HCT116 (cell line): Measurements from ENCODE around the gene PRICKLE3. TPM values are rescaled to one million over a fixed set of nuclear protein-coding genes. Genes with fewer than 3 reads are reported as not detected.

ENCODE experiments used
- ATAC-seq: fragments of 200-7000 bp; cut with Tn5 transposase; 2 replicates; pipeline ENCODE4 v1.9.1; 2020; ENCODE audit warnings: mild to moderate bottlenecking, moderate library complexity
- BruUV-seq: library from RNA; stranded (reverse); fragments of 400-500 nt; replicated peaks from 2 replicates; lab custom pipeline; 2021; lab: Mats Ljungman, UMichigan
- CTCF ChIA-PET: fragments of 300-600 bp; sonication (Branson Sonifier 250); formaldehyde crosslinking; loops from one replicate; lab custom pipeline; 2021; ENCODE audit warnings: antibody characterized with exemption; lab: Charles Lee
- POLR2A ChIA-PET: fragments of 300-600, 350-600 bp; sonication (Branson Sonifier 250); formaldehyde crosslinking; loops from one replicate; lab custom pipeline; 2021; ENCODE audit warnings: antibody characterized with exemption; lab: Charles Lee
- RAD21 ChIA-PET, 2 experiments: fragments of 300-600 bp; sonication (Branson Sonifier 250); formaldehyde crosslinking; loops; one replicate each; lab custom pipeline; 2023; ENCODE audit warnings: low total read pairs in 2 of 2; ENCODE audit not compliant: uncharacterized antibody in 2 of 2, unreplicated experiment in 2 of 2, low non-redundant PET in 1 of 2; lab: Charles Lee
- DNase-seq: peaks from one replicate; pipeline ENCODE4 v3.0.0-alpha.2; 2010; ENCODE audit warnings: low read depth, low spot score
- H2AFZ ChIP-seq: fragments of 200-600 bp; shearing (Covaris generic), sonication (generic); 2 replicates; pipeline ENCODE4 v1.6.1; 2017; ENCODE audit warnings: low read depth, mixed run types, mixed read lengths, antibody characterized with exemption, low read length; ENCODE audit not compliant: poor library complexity, severe bottlenecking
- H3K27ac ChIP-seq: 2 replicates; pipeline ENCODE4 v1.5.1; 2012; ENCODE audit warnings: low read depth, low read length
- H3K27me3 ChIP-seq: fragments of 200-600 bp; sonication (generic); 2 replicates; pipeline ENCODE4 v1.6.1; 2016; ENCODE audit warnings: mixed run types, low read length, mixed read lengths; ENCODE audit not compliant: insufficient read depth
- H3K36me3 ChIP-seq, 2 experiments: fragments of 200-500 bp in 1 of 2; fragments of 200-600 bp in 1 of 2; sonication (Bioruptor generic) in 1 of 2; sonication (generic) in 1 of 2; 2 replicates each; pipeline versions ENCODE4 v1.5.1 to v1.6.1; 2014 to 2016; ENCODE audit warnings: low read length in 2 of 2, inconsistent platforms in 1 of 2, mixed read lengths in 1 of 2, mixed run types in 1 of 2; ENCODE audit not compliant: insufficient read depth in 2 of 2, control insufficient read depth in 1 of 2
- H3K4me1 ChIP-seq, 2 experiments: fragments of 200-600 bp in 1 of 2; sonication (generic) in 1 of 2; 2 replicates each; pipeline versions ENCODE4 v1.5.1 to v1.6.1; 2012 to 2017; ENCODE audit warnings: low read length in 2 of 2, inconsistent platforms in 1 of 2, mild to moderate bottlenecking in 1 of 2, mixed read lengths in 1 of 2, mixed run types in 1 of 2, moderate library complexity in 1 of 2; ENCODE audit not compliant: insufficient read depth in 2 of 2, control insufficient read depth in 1 of 2
- H3K4me2 ChIP-seq: fragments of 200-600 bp; sonication (generic); 2 replicates; pipeline ENCODE4 v1.6.1; 2017; ENCODE audit warnings: mixed run types, low read length, mixed read lengths
- H3K4me3 ChIP-seq, 2 experiments: fragments of 200-600 bp in 1 of 2; sonication (generic) in 1 of 2; replicated peaks in 1 of 2; 2 replicates each; pipeline ENCODE4 v1.5.1; 2011 to 2016; ENCODE audit warnings: low read length in 2 of 2, control low read depth in 1 of 2, low read depth in 1 of 2, mild to moderate bottlenecking in 1 of 2, mixed read lengths in 1 of 2, mixed run types in 1 of 2
- H3K79me2 ChIP-seq: fragments of 200-600 bp; sonication (generic); 2 replicates; pipeline ENCODE4 v1.6.1; 2017; ENCODE audit warnings: mild to moderate bottlenecking, mixed run types, low read length, moderate library complexity, mixed read lengths; ENCODE audit not compliant: insufficient read depth
- H3K9ac ChIP-seq: fragments of 200-600 bp; sonication (generic); 2 replicates; pipeline ENCODE4 v1.6.1; 2016; ENCODE audit warnings: low read length, mixed read lengths
- H3K9me2 ChIP-seq: fragments of 200-600 bp; sonication (generic), shearing (Covaris generic); 2 replicates; pipeline ENCODE4 v1.6.1; 2017; ENCODE audit warnings: mixed run types, mild to moderate bottlenecking, moderate library complexity; ENCODE audit not compliant: insufficient read depth
- H3K9me3 ChIP-seq, 2 experiments: fragments of 200-500 bp in 1 of 2; fragments of 200-600 bp in 1 of 2; sonication (Bioruptor generic) in 1 of 2; sonication (generic) in 1 of 2; 2 replicates each; pipeline ENCODE4 v1.6.1; 2014 to 2017; ENCODE audit warnings: low read length in 2 of 2, mixed read lengths in 2 of 2, inconsistent platforms in 1 of 2, low read depth in 1 of 2, mild to moderate bottlenecking in 1 of 2, mixed run types in 1 of 2, moderate library complexity in 1 of 2; ENCODE audit not compliant: control insufficient read depth in 1 of 2, insufficient read depth in 1 of 2
- H4K20me1 ChIP-seq: fragments of 200-600 bp; sonication (generic), shearing (Covaris generic); 2 replicates; pipeline ENCODE4 v1.6.1; 2017; ENCODE audit warnings: mixed run types, mild to moderate bottlenecking, moderate library complexity; ENCODE audit not compliant: insufficient read depth
- CBX3 ChIP-seq: IDR thresholded peaks from 2 replicates; pipeline ENCODE4 v1.6.1; 2012; ENCODE audit warnings: low read depth
- EGR1 ChIP-seq: IDR thresholded peaks from 2 replicates; pipeline ENCODE4 v1.6.1; 2012; ENCODE audit warnings: low read depth
- ELF1 ChIP-seq: IDR thresholded peaks from 2 replicates; pipeline ENCODE4 v1.6.1; 2012; ENCODE audit warnings: low read depth, borderline replicate concordance
- EZH2 ChIP-seq: fragments of 200-600 bp; sonication (generic); IDR thresholded peaks from 2 replicates; pipeline ENCODE4 v1.6.1; 2017; ENCODE audit warnings: antibody characterized with exemption, mixed run types
- EZH2phosphoT487 ChIP-seq: fragments of 200-600 bp; IDR thresholded peaks from 2 replicates; pipeline ENCODE4 v1.6.1; 2018; ENCODE audit warnings: antibody characterized with exemption, borderline replicate concordance
- FOSL1 ChIP-seq: IDR thresholded peaks from 2 replicates; pipeline ENCODE4 v1.6.1; 2012; ENCODE audit warnings: low read depth
- JUND ChIP-seq: IDR thresholded peaks from 2 replicates; pipeline ENCODE4 v1.6.1; 2012
- POLR2A ChIP-seq: IDR thresholded peaks from 2 replicates; pipeline ENCODE4 v1.7.0; 2011; ENCODE audit warnings: borderline replicate concordance; ENCODE audit not compliant: insufficient read depth, insufficient read length; ENCODE audit errors: extremely low read depth
- POLR2AphosphoS5 ChIP-seq: IDR thresholded peaks from 2 replicates; pipeline ENCODE4 v1.6.1; 2011; ENCODE audit warnings: mild to moderate bottlenecking, low read depth, low read length, moderate library complexity
- RAD21 ChIP-seq: IDR thresholded peaks from 2 replicates; pipeline ENCODE4 v1.6.1; 2012; ENCODE audit warnings: low read depth, mild to moderate bottlenecking
- SIN3A ChIP-seq: IDR thresholded peaks from 2 replicates; pipeline ENCODE4 v1.6.1; 2012; ENCODE audit warnings: low read depth
- SRF ChIP-seq: IDR thresholded peaks from 2 replicates; pipeline ENCODE4 v1.6.1; 2012; ENCODE audit warnings: low read depth
- TCF7L2 ChIP-seq: IDR thresholded peaks from 2 replicates; pipeline ENCODE4 v1.7.0; 2011; ENCODE audit warnings: borderline replicate concordance, inconsistent platforms; ENCODE audit not compliant: insufficient read depth, insufficient read length; ENCODE audit errors: extremely low read depth
- YY1 ChIP-seq: IDR thresholded peaks from 2 replicates; pipeline ENCODE4 v1.6.1; 2011; ENCODE audit warnings: low read length, low read depth, moderate library complexity, mild to moderate bottlenecking; ENCODE audit not compliant: insufficient replicate concordance; ENCODE audit errors: extremely low read depth
- ZNF274 ChIP-seq: fragments of 200-500 bp; sonication (Bioruptor generic); IDR thresholded peaks from 2 replicates; pipeline ENCODE4 v1.6.1; 2014; ENCODE audit warnings: mild to moderate bottlenecking, low read depth, low read length, inconsistent platforms
- intact Hi-C: fragments of 100-400 bp; cut with micrococcal nuclease; formaldehyde crosslinking; loops from 2 replicates; pipeline ENCODE4 v1.10.0; 2022
- total RNA-seq: library from RNA; stranded (reverse); gene quantifications from one replicate; pipeline ENCODE4 v1.2.1, GENCODE V29; 2021; ENCODE audit not compliant: unreplicated experiment
- TF ChIP-seq, protein P1 (sequence below), 3 experiments: fragments of 200-600 bp in 1 of 3; sonication (generic) in 1 of 3; IDR thresholded peaks in 2 of 3; conservative IDR thresholded peaks in 1 of 3; 2 replicates each; pipeline ENCODE4 v1.5.1; 2012 to 2017; ENCODE audit warnings: low read depth in 2 of 3, low read length in 2 of 3, antibody characterized with exemption in 1 of 3, borderline replicate concordance in 1 of 3, control low read depth in 1 of 3, mild to moderate bottlenecking in 1 of 3, mixed read lengths in 1 of 3, mixed run types in 1 of 3, moderate library complexity in 1 of 3; ENCODE audit not compliant: insufficient read depth in 1 of 3
- TF ChIP-seq, protein P2 (sequence below): IDR thresholded peaks from 2 replicates; pipeline ENCODE4 v1.6.1; 2012
- TF ChIP-seq, protein P3 (sequence below): IDR thresholded peaks from 2 replicates; pipeline ENCODE4 v1.6.1; 2012
- TF ChIP-seq, protein P4 (sequence below): IDR thresholded peaks from 2 replicates; pipeline ENCODE4 v1.6.1; 2012; ENCODE audit warnings: low read depth

PRICKLE3 gene
- total RNA-seq, 1 experiment from 2014 or later: 27.8 TPM

DNA sequence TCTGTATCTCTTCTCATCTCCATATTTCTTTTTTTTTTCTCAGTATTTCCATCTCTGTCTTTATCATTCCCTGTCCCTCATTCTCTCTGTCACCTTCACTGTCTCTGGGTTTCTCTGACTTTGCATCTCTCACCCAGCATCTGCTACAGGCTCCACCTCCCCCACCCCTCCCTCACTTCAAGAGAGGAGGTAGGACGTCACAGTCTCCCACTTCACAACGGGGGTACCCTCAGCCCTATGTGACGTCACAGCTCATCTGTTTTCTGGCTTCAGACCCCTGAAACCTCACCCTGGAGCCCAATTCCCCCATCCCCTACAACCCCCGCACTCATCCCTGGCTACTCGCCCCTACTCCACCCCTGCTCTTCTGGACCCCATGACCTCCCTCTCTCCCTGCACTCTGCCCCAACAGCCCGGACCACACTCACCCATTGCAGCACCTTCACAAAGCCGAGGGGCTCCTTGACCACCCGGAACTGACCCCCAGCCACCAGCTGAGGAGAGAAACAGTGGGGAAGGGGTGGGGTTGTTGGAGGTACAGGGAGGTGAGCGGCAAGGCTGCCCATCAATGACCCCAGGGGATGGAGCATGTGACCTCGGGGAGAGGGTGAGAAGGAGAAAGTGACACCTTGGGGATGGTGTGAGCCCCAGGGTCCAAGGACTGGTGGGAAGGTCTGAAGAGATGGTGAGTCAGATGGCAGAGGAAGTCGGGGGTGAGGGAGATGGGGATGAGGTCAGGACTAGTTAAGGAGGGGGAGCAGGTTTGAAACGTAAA lies 12.6 kb upstream of the PRICKLE3 start:
- RAD21 ChIA-PET: no interaction called here
- peaks cover 3 to 6% of the 10 kb centered on the region in 2 experiments for H3K4me1 ChIP-seq
- no peaks in the 10 kb centered on the region for H3K9me2 ChIP-seq
- H3K27me3 ChIP-seq: no peaks in the 10 kb centered on the region
- POLR2A ChIA-PET: no interaction called here
- H3K9me3 ChIP-seq: no peaks in the 10 kb centered on the region
- BruUV-seq: no TSS peak
- DNase-seq: no peak
- no peak overlapping the region for H2AFZ ChIP-seq
- no peak for TF ChIP-seq POLR2A
- no peak for TF ChIP-seq RAD21
- TF ChIP-seq JUND: no peak
- no peak for TF ChIP-seq TCF7L2
- no peak for TF ChIP-seq EZH2
- TF ChIP-seq SRF: no peak
- TF ChIP-seq, protein P1, sequence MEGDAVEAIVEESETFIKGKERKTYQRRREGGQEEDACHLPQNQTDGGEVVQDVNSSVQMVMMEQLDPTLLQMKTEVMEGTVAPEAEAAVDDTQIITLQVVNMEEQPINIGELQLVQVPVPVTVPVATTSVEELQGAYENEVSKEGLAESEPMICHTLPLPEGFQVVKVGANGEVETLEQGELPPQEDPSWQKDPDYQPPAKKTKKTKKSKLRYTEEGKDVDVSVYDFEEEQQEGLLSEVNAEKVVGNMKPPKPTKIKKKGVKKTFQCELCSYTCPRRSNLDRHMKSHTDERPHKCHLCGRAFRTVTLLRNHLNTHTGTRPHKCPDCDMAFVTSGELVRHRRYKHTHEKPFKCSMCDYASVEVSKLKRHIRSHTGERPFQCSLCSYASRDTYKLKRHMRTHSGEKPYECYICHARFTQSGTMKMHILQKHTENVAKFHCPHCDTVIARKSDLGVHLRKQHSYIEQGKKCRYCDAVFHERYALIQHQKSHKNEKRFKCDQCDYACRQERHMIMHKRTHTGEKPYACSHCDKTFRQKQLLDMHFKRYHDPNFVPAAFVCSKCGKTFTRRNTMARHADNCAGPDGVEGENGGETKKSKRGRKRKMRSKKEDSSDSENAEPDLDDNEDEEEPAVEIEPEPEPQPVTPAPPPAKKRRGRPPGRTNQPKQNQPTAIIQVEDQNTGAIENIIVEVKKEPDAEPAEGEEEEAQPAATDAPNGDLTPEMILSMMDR (IDR thresholded peaks at IDR 0.05 in 2 of 3, conservative IDR thresholded peaks at IDR 0.05 in 1 of 3; ENCODE audit: borderline replicate concordance in 1 of 3, insufficient read depth in 1 of 3, low read depth in 2 of 3, low read length in 2 of 3): no peak
- no peak for TF ChIP-seq SIN3A
- no peak for TF ChIP-seq YY1
- TF ChIP-seq EGR1: no peak
- TF ChIP-seq, protein P2, sequence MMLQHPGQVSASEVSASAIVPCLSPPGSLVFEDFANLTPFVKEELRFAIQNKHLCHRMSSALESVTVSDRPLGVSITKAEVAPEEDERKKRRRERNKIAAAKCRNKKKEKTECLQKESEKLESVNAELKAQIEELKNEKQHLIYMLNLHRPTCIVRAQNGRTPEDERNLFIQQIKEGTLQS: no peak
- TF ChIP-seq CBX3: no peak
- TF ChIP-seq, protein P3, sequence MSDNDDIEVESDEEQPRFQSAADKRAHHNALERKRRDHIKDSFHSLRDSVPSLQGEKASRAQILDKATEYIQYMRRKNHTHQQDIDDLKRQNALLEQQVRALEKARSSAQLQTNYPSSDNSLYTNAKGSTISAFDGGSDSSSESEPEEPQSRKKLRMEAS: no peak
- TF ChIP-seq, protein P4, sequence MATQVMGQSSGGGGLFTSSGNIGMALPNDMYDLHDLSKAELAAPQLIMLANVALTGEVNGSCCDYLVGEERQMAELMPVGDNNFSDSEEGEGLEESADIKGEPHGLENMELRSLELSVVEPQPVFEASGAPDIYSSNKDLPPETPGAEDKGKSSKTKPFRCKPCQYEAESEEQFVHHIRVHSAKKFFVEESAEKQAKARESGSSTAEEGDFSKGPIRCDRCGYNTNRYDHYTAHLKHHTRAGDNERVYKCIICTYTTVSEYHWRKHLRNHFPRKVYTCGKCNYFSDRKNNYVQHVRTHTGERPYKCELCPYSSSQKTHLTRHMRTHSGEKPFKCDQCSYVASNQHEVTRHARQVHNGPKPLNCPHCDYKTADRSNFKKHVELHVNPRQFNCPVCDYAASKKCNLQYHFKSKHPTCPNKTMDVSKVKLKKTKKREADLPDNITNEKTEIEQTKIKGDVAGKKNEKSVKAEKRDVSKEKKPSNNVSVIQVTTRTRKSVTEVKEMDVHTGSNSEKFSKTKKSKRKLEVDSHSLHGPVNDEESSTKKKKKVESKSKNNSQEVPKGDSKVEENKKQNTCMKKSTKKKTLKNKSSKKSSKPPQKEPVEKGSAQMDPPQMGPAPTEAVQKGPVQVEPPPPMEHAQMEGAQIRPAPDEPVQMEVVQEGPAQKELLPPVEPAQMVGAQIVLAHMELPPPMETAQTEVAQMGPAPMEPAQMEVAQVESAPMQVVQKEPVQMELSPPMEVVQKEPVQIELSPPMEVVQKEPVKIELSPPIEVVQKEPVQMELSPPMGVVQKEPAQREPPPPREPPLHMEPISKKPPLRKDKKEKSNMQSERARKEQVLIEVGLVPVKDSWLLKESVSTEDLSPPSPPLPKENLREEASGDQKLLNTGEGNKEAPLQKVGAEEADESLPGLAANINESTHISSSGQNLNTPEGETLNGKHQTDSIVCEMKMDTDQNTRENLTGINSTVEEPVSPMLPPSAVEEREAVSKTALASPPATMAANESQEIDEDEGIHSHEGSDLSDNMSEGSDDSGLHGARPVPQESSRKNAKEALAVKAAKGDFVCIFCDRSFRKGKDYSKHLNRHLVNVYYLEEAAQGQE: no peak
- TF ChIP-seq EZH2phosphoT487: no peak
- TF ChIP-seq ZNF274: no peak
- TF ChIP-seq FOSL1: no peak
- TF ChIP-seq POLR2AphosphoS5: no peak
- no peak for TF ChIP-seq ELF1
- H3K79me2 ChIP-seq: no peaks in the 10 kb centered on the region
- CTCF ChIA-PET: no interaction called here
- intact Hi-C loops: loop anchor here (10.0 kb wide), 1 partner anchor 636 kb away; no protein-coding TSS in a partner anchor
- H3K27ac ChIP-seq: no peak overlapping the region
- no peak overlapping the region for H3K9ac ChIP-seq
- no peak overlapping the region for H3K4me3 ChIP-seq
- no peak for ATAC-seq
- H3K4me2 ChIP-seq: no peak overlapping the region
- H3K36me3 ChIP-seq: no peaks in the 10 kb centered on the region
- H4K20me1 ChIP-seq: no peaks in the 10 kb centered on the region
